GM19455 (cell line): Measurements from ENCODE around the gene LSP1.

Experiments
- ATAC-seq: cut with Tn5 transposase; IDR thresholded peaks from one replicate; pipeline ENCODE4 v1.9.1; 2021; ENCODE audit not compliant: unreplicated experiment

LSP1 gene

GRCh38 chr11:1926156-1927025 is 73.5 kb downstream of the LSP1 start:
- no peak for ATAC-seq

- ATAC-seq: no peak
Observed at GRCh38 chr11:1927026-1927847, 74.4 kb downstream of the LSP1 start.

GRCh38 chr11:1927848-1928469 is 75.1 kb downstream of the LSP1 start:
- ATAC-seq: no peak

- ATAC-seq: no peak
Observed at GRCh38 chr11:1928470-1928890, 75.6 kb downstream of the LSP1 start.

DNA sequence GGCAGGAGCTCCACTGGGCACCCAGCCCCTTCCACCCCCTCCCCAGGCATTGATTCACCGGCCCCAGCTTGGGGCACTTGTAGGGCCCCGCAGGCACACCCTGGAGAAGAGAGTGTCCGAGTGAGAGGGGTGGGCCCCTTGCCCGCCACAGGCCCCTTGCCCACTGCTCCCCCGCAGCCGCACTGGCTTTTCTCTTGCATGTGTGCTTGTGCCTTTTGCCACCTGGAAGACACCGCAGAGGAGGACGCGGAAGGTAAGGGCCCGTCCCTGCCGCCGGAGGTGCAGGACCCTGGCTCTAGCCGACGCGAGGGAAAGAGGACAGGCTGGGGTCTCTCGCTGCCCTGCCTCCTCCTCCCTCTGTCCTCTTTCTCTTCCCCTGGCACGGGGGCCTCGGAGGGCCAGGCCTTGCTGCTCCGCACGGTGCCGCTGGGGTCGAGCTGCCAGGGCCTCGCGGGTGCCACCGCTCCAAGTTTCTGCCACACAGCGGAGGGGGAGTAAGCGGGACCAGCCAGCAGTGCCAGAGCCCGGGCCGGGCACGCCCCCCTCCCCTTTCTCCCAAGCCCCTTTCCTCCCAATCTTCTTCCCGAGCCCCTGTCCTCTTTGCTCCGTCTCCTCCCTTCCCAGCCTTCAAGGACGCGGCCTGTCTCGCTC is 76.1 kb downstream of the LSP1 start:
- no peak for ATAC-seq

- ATAC-seq: no peak
Observed at GRCh38 chr11:1929621-1930461, 77.0 kb downstream of the LSP1 start.

DNA sequence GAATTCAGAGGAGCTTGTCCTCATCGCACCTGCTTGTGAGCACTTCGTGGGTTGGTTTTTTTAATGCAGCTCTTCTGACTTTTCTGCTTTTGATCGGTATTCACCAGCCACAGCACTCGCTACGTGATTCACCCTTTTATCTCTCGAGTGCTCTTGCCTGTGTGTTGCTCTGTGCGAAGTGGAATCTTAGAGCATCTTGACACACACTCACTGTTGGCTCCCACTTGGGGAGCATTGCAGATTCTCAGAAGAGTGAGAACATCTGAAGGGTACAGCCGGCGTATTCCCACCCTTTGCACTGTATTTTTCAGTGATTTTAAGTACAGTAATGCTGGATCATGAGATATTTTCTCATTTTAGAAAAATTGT is 77.6 kb downstream of the LSP1 start:
- no peak for ATAC-seq

DNA sequence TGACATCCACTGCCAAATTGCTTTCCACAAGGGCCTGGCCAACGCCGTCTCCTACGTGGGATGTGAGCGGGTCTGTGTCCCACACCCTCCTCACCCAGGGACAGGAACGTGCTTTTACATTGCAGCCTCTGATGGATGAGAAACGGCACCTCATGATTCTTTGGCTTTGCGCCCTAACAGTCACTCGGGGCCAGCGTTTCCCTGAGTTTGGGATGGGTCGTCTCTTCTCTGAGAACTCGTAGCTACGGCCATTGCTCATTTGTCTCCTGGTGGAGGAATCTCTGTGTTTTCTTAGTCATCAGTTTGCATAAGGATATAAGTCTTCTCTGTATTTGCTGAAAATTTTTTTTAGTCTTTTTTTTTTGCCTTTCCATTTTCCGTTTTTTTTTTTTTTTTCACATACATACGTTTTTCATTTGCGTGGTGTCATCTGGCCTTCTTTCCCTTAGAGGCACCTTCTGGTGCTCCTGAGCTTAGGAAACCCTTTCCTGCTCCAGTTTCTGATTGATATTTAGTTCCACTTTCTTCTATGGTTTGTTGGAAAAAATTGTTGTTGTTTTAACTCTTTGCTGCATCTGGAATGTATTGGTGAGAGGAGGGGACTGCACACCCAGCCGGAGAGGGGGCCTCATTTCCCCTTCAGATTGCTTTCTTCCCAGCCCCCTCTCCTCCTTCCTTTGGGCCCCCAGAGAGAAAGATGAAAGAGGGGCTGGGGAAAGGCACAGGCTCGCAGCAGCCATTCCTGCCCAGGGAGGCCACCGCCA is 78.6 kb downstream of the LSP1 start:
- ATAC-seq: no peak

DNA sequence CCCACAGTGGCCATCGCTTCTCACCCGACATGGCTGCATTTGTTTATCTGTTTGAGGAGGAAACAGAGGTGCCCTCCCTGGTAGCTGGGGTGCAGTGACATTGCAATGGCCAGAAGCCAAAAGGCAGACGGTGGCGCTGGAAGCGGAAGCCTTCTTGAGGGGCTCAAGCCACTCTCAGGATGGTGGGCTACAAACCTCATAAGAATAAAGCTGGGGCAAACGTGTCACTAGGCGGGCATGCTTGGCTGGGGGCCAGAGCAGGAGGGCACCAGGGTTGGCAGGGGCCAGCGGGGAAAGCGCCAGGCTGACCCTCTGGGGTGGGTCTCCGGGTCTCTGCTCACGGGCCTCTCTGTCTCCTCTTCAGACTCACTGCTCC is 79.2 kb downstream of the LSP1 start:
- no peak for ATAC-seq

DNA sequence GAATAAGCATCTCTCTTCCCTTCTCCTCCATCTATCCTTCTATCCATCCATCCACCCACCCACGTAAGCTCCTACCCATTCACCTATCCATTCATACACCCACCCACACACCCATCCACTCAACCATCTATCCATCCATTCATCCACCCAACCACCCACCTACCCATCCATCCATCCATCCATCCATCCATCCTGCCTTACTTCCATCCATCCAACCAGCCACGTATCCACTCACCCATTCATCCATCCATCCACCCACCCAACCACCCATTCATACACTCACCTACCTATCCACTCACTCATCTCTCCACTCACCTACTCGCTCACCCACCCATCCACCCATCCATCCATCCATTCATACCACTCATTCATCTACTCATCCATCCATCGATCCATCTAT is 79.8 kb downstream of the LSP1 start:
- ATAC-seq: no peak

DNA sequence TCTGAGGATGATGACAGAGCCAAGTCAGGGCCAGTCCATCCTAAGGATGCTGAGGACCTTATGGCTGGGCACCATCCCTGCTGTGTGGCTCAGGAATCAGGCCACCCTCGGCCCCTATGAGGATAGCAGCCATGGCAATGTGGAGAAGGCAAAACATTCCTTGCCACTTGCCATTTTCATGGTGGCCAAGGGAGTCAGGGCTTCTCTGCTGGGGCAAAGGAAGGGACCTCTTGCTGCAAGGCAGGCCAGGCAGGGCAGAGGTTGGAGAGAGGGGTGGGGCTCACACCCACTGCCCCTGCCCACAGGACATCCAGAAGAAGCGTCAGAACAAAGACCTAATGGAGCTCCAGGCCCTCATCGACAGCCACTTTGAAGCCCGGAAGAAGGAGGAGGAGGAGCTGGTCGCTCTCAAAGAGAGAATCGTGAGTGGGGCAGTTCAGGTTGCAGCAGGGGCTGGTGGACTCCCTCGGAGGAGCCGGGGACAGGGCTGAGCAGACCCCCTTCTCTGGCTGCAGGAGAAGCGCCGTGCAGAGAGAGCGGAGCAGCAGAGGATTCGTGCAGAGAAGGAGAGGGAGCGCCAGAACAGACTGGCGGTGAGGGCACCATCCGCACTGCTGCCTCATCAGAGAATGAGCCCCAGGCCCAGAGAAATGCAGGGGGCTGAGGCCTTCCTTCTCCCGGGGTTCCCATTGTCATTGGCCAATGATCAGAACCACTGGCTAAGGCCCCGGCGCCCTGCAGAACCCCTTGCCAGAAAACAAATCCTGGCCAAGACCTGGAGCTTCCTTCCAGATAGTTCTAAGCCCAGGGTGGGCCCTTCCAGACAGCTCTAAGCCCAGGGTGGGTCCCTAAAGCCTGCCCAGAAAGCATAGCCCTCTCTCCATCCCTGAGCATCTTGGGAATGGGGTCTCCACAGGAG is 80.8 kb downstream of the LSP1 start:
- ATAC-seq: no peak

GRCh38 chr11:1934335-1935155 is 81.7 kb downstream of the LSP1 start:
- no peak for ATAC-seq

- ATAC-seq: no peak
Observed at GRCh38 chr11:1935156-1936071, 82.5 kb downstream of the LSP1 start.

DNA sequence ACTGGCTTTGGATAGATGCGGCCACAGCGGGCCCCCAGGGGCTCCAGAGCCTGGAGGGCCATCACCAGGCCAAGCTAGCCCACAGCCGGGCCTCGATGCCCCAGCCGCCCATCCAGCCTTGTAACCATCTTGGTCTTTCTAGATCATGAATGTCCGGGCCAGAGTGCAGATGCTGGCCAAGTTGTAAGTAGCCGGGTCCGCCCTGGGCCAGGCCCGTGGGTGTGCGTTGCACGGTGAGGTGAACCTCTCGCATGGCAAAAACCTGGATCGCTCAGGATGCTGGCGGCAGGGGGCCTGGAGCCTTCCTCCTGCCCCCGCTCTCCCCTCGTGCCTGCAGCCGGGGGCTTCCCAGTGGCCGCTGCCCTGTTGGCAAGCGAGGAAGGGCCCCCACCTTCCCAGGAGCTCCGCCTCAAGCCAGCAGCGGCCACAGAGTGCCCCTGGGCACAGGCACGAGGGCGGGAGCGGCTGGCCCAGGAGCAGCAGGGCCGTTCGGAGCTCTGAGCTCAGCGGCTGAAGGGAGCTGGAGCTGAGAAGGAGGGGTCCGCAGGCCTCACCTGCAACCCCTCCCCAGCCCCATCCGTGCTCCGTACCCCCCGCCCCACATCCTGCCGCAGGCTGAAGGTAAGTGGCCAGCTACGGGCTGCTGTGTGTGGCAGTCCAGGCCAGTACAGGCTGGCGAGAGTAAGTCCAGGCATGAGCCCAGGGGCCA is 83.3 kb downstream of the LSP1 start:
- no peak for ATAC-seq

DNA sequence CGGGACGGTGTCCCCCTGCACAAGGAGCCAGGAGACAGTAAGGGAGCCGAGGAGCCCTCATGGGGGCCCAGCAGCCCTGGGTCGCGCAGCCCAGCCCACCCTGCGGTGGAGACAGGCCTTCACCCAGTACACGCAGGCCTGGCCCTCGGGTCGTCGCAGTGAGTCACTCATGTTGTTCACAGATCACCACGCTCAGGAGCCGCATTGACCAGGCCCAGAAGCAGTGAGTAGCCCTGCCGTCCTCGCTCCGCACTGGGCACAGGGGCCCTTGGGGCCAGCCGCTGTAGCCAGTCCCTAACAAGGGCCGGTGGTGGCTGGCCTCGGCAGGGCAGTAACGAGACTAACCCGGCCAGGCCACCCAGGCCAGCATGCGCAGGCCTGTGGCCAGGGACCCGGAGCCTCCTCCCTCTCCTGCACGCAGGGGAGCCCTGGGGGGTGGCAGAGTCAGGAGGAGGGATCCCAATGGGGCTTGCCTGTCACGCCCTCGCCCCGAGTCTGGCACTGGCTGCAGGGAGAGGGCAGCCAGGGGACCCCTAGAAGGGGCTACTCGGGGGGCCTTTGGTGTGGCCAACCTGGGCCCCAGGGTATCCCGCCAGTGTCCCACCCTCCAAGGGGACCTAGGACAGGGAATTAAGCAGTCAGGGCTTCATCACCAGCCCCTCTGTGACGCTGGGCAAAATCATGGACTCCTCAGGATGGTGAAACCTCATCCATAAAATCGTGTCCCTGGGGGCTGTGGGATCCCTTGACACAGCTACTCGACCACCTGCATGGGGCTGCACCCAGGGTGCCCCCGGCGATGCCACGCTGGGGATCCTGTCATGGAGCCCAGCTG is 84.1 kb downstream of the LSP1 start:
- ATAC-seq: no peak
